Ovary (tissue), 3 donors: ENCODE measurements around the gene HNRNPA3.

Experiments
- CTCF ChIP-seq, 3 donors: fragments of 450-650 bp in 2 of 3; fragments of 200-600 bp in 1 of 3; IDR thresholded peaks; one replicate each; pipeline versions ENCODE4 v1.5.1 to v1.8.0; 2016 to 2022; ENCODE audit warnings: antibody characterized with exemption in 3 of 3, mild to moderate bottlenecking in 1 of 3
- POLR2A ChIP-seq: fragments of 450-650 bp; IDR thresholded peaks from one replicate; pipeline ENCODE4 v1.6.1; 2017; ENCODE audit warnings: antibody characterized with exemption, mild to moderate bottlenecking, moderate library complexity
- donor health status: DM: no; HTN: no; CAD: no.

GRCh38 chr2:177179227-177179626 lies 33.4 kb upstream of the HNRNPA3 start:
- TF ChIP-seq POLR2A (no peak), CTCF (IDR thresholded peaks at IDR 0.05) (no peak)
